Measurements from ENCODE around the gene ANKRD50. TPM values are rescaled to one million over a fixed set of nuclear protein-coding genes. Genes with fewer than 3 reads are reported as not detected.

The ANKRD50 gene
- total RNA-seq, 1 donor from 2014 or later = 58.9 TPM

DNA sequence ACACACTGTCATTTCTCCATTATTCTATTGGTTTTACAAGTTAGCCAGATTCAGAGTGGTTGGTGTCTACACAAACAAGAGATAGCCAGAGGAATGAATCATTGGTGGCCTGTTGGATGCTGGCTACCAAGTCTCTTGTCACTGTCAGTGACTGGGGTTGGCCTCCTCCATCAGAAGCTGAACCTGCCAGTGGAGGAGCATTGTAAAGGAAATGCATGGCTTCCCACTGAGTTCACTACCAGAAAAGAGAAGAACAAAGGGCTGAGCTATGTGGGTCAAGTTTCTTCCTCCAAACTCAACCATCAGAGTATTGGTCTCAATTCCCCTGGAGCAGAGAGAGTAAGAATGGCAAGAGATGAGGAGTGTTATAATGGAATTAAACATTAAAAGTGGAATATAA is 26.5 kb upstream of the ANKRD50 start:
- Mint-ChIP-seq H3K27ac (ENCODE audit: unreplicated experiment) (no peak overlapping the region), H3K4me3 (ENCODE audit: unreplicated experiment) (no peak overlapping the region)

DNA sequence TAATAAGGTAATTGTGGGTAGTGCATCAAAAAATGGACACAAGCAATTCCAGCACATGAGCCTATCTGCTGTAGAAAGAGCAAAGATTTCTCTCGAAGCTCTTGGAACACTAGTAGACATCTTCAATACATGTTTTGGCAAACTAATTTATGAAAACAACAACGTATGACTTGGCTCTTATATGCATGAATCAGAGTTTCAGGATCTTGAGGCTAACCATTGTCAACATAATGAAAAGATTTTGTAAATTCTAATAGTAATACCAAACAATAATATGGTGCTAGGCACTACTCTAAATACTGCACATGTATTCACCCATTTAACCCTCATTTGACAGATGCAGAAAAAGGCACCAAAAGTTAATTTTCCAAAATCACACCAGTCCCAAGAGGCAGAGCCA is 25.1 kb upstream of the ANKRD50 start:
- no peak for DNase-seq
- no peaks in the 10 kb centered on the region for H3K27me3 Mint-ChIP-seq (ENCODE audit: unreplicated experiment)
- no peaks in the 10 kb centered on the region for H3K36me3 Mint-ChIP-seq (ENCODE audit: unreplicated experiment)
- no peak overlapping the region for H3K27ac Mint-ChIP-seq (ENCODE audit: unreplicated experiment)
- TF ChIP-seq, protein P1, sequence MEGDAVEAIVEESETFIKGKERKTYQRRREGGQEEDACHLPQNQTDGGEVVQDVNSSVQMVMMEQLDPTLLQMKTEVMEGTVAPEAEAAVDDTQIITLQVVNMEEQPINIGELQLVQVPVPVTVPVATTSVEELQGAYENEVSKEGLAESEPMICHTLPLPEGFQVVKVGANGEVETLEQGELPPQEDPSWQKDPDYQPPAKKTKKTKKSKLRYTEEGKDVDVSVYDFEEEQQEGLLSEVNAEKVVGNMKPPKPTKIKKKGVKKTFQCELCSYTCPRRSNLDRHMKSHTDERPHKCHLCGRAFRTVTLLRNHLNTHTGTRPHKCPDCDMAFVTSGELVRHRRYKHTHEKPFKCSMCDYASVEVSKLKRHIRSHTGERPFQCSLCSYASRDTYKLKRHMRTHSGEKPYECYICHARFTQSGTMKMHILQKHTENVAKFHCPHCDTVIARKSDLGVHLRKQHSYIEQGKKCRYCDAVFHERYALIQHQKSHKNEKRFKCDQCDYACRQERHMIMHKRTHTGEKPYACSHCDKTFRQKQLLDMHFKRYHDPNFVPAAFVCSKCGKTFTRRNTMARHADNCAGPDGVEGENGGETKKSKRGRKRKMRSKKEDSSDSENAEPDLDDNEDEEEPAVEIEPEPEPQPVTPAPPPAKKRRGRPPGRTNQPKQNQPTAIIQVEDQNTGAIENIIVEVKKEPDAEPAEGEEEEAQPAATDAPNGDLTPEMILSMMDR (IDR thresholded peaks at IDR 0.05; ENCODE audit: partially characterized antibody, unreplicated experiment) = no peak
- no peaks in the 10 kb centered on the region for H3K9me3 Mint-ChIP-seq (ENCODE audit: unreplicated experiment)
- H3K4me1 Mint-ChIP-seq (ENCODE audit: low read depth, unreplicated experiment) = no peaks in the 10 kb centered on the region
- H3K4me3 Mint-ChIP-seq (ENCODE audit: unreplicated experiment) = no peak overlapping the region

More for the DNA sequence above, 26.5 kb upstream of the ANKRD50 start:
- no peak for DNase-seq
- TF ChIP-seq, protein P1 (IDR thresholded peaks at IDR 0.05; ENCODE audit: partially characterized antibody, unreplicated experiment) = no peak
- no peaks in the 10 kb centered on the region for H3K36me3 Mint-ChIP-seq (ENCODE audit: unreplicated experiment)
- H3K4me1 Mint-ChIP-seq (ENCODE audit: low read depth, unreplicated experiment) = no peaks in the 10 kb centered on the region
- H3K9me3 Mint-ChIP-seq (ENCODE audit: unreplicated experiment) = peaks cover 3% of the 10 kb centered on the region
- H3K27me3 Mint-ChIP-seq (ENCODE audit: unreplicated experiment) = peaks cover 2% of the 10 kb centered on the region

DNA sequence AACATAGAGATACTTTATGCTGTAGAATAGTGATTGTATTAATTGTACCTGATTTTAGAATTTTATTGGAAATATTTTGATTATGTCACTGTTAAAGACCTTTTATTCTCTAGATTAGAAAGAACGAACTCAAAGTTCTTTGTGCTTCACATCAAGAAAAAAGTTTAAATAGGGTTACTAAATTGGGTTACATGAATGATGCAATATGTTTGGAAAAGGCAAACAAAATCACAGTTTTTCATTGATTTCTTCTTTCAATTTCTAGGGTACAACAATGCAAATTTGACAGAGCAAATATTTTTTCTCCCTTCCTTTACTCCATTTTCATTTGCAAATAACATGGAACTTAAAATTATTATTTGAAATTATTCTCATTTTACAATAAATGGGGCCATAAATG is 24.0 kb upstream of the ANKRD50 start:
- TF ChIP-seq, protein P1 (IDR thresholded peaks at IDR 0.05; ENCODE audit: partially characterized antibody, unreplicated experiment) = no peak
- no peaks in the 10 kb centered on the region for H3K4me1 Mint-ChIP-seq (ENCODE audit: low read depth, unreplicated experiment)
- no peak for DNase-seq
- no peaks in the 10 kb centered on the region for H3K9me3 Mint-ChIP-seq (ENCODE audit: unreplicated experiment)
- no peaks in the 10 kb centered on the region for H3K27me3 Mint-ChIP-seq (ENCODE audit: unreplicated experiment)
- no peak overlapping the region for H3K27ac Mint-ChIP-seq (ENCODE audit: unreplicated experiment)
- no peaks in the 10 kb centered on the region for H3K36me3 Mint-ChIP-seq (ENCODE audit: unreplicated experiment)
- H3K4me3 Mint-ChIP-seq (ENCODE audit: unreplicated experiment) = no peak overlapping the region

DNA sequence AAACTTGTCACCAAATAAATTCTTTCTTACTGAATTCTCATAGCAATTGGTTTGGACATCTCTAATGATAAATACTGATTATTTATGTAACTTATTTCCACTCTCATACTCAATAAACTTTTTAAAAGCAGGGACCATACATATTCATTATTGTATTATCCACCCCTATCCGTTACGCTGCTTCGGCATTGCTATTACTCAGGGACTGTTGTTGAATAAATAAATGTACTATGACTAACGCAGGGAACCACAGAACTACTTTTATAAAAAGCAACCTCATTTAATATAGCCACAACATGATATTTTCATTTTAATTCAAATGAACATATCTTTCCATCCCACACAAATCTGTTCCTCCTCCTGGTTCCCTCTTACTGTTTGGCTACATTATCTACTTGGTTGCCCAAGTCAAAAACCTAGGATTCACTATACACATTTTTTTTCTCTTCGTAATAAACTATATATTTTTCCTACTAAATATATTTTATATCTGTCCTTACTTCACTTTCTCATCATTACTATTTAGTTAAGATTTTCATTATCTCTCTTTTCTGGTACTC is 14.9 kb upstream of the ANKRD50 start:
- Mint-ChIP-seq H3K4me3 (ENCODE audit: unreplicated experiment) (no peak overlapping the region), H3K4me1 (ENCODE audit: low read depth, unreplicated experiment) (no peaks in the 10 kb centered on the region), H3K36me3 (ENCODE audit: unreplicated experiment) (no peaks in the 10 kb centered on the region), H3K27ac (ENCODE audit: unreplicated experiment) (no peak overlapping the region), H3K27me3 (ENCODE audit: unreplicated experiment) (no peaks in the 10 kb centered on the region), H3K9me3 (ENCODE audit: unreplicated experiment) (no peaks in the 10 kb centered on the region)
- no peak for DNase-seq
- TF ChIP-seq, protein P1 (IDR thresholded peaks at IDR 0.05; ENCODE audit: partially characterized antibody, unreplicated experiment) = no peak

DNA sequence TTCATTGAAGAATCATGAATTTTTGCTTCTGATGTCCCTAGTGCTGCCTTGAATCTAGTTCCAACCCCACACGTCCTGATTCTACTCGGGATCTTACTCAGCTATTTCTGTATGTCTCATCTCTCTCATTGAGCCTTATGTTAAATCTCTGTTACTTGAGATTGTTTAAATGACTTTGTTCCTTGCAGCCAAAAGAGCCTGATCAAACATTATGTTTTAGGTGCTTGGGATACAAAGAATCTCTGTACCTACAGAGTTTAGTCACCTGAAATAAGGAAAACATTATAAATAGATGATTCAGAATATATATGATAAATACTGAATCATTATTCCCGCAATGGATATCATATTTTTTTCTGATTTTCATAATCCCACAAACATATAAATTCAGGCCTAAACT is 13.7 kb upstream of the ANKRD50 start:
- TF ChIP-seq, protein P1 (IDR thresholded peaks at IDR 0.05; ENCODE audit: partially characterized antibody, unreplicated experiment) = no peak
- H3K27ac Mint-ChIP-seq (ENCODE audit: unreplicated experiment) = no peak overlapping the region
- no peaks in the 10 kb centered on the region for H3K27me3 Mint-ChIP-seq (ENCODE audit: unreplicated experiment)
- no peaks in the 10 kb centered on the region for H3K9me3 Mint-ChIP-seq (ENCODE audit: unreplicated experiment)
- H3K4me1 Mint-ChIP-seq (ENCODE audit: low read depth, unreplicated experiment) = no peaks in the 10 kb centered on the region
- H3K36me3 Mint-ChIP-seq (ENCODE audit: unreplicated experiment) = no peaks in the 10 kb centered on the region
- no peak overlapping the region for H3K4me3 Mint-ChIP-seq (ENCODE audit: unreplicated experiment)
- no peak for DNase-seq
